GM12878 (cell line): ENCODE data around the gene ACKR2.

Experiments
- CBX3 ChIP-seq: fragments of 200-600 bp; sonication (generic); IDR thresholded peaks from 2 replicates; pipeline ENCODE4 v1.6.1; 2016; ENCODE audit warnings: low read depth, borderline replicate concordance
- CEBPB ChIP-seq, 2 experiments: fragments of 150-350 bp in 1 of 2; IDR thresholded peaks; 2 replicates each; pipeline ENCODE4 v1.6.1; 2012 to 2014; ENCODE audit warnings: low read depth in 2 of 2, low read length in 2 of 2, borderline replicate concordance in 1 of 2, inconsistent platforms in 1 of 2
- CEBPZ ChIP-seq: fragments of 150-350 bp; IDR thresholded peaks from 2 replicates; pipeline ENCODE4 v1.6.1; 2016; ENCODE audit warnings: low read depth, low read length
- FOS ChIP-seq: IDR thresholded peaks from 3 replicates; pipeline ENCODE4 v1.6.1; 2011; ENCODE audit warnings: borderline replicate concordance; ENCODE audit not compliant: insufficient read length; ENCODE audit errors: extremely low read depth
- NFIC ChIP-seq: IDR thresholded peaks from 2 replicates; pipeline ENCODE4 v1.6.1; 2012; ENCODE audit warnings: low read depth, mild to moderate bottlenecking, inconsistent platforms, low read length, moderate library complexity
- NFYB ChIP-seq: IDR thresholded peaks from 2 replicates; pipeline ENCODE4 v1.6.1; 2011; ENCODE audit warnings: low read depth, mild to moderate bottlenecking, low read length, improper control_type of control experiment, moderate library complexity; ENCODE audit not compliant: insufficient read depth
- RUNX3 ChIP-seq: IDR thresholded peaks from 2 replicates; pipeline ENCODE4 v1.6.1; 2012; ENCODE audit warnings: low read length, inconsistent platforms
- SIN3A ChIP-seq: IDR thresholded peaks from 2 replicates; pipeline ENCODE4 v1.6.1; 2012; ENCODE audit warnings: low read depth, low read length, improper control_type of control experiment
- ZNF592 ChIP-seq: fragments of 450-650 bp; IDR thresholded peaks from 2 replicates; pipeline ENCODE4 v1.6.1; 2017; ENCODE audit warnings: mild to moderate bottlenecking, moderate library complexity
- TF ChIP-seq, protein P1 (sequence below), 3 experiments: IDR thresholded peaks in 2 of 3; conservative IDR thresholded peaks in 1 of 3; 2 replicates each; pipeline ENCODE4 v1.5.1; 2011; ENCODE audit warnings: low read depth in 3 of 3, low read length in 3 of 3, mild to moderate bottlenecking in 3 of 3, control low read depth in 2 of 3, moderate library complexity in 2 of 3, inconsistent platforms in 1 of 3, mixed read lengths in 1 of 3; ENCODE audit not compliant: control insufficient read depth in 2 of 3, insufficient read depth in 1 of 3; ENCODE audit errors: extremely low read depth in 1 of 3

GRCh38 chr3:42771271-42771670 is 38.0 kb upstream of the ACKR2 start:
- TF ChIP-seq CBX3 (no peak), SIN3A (no peak), NFIC (no peak), CEBPB (IDR thresholded peaks at IDR 0.05; ENCODE audit: borderline replicate concordance in 1 of 2, low read depth in 2 of 2, low read length in 2 of 2) (no peak), CEBPZ (no peak), RUNX3 (no peak), ZNF592 (no peak), NFYB (no peak), FOS (no peak)
- TF ChIP-seq, protein P1, sequence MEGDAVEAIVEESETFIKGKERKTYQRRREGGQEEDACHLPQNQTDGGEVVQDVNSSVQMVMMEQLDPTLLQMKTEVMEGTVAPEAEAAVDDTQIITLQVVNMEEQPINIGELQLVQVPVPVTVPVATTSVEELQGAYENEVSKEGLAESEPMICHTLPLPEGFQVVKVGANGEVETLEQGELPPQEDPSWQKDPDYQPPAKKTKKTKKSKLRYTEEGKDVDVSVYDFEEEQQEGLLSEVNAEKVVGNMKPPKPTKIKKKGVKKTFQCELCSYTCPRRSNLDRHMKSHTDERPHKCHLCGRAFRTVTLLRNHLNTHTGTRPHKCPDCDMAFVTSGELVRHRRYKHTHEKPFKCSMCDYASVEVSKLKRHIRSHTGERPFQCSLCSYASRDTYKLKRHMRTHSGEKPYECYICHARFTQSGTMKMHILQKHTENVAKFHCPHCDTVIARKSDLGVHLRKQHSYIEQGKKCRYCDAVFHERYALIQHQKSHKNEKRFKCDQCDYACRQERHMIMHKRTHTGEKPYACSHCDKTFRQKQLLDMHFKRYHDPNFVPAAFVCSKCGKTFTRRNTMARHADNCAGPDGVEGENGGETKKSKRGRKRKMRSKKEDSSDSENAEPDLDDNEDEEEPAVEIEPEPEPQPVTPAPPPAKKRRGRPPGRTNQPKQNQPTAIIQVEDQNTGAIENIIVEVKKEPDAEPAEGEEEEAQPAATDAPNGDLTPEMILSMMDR (IDR thresholded peaks at IDR 0.05 in 2 of 3, conservative IDR thresholded peaks at IDR 0.05 in 1 of 3; ENCODE audit: control insufficient read depth in 2 of 3, extremely low read depth in 1 of 3, insufficient read depth in 1 of 3, low read depth in 3 of 3, low read length in 3 of 3): no peak
